GM21423 (cell line): ENCODE data around the gene ASPG.
"Not testable (repeated sequence)": the region's sequence is repeated elsewhere in the genome, so short reads cannot be mapped to it uniquely, and the experiment has no call there.

Experiments used
- ATAC-seq: cut with Tn5 transposase; IDR thresholded peaks from one replicate; pipeline ENCODE4 v1.9.1; 2021; ENCODE audit warnings: mild to moderate bottlenecking, moderate library complexity; ENCODE audit not compliant: unreplicated experiment

The ASPG gene

GRCh38 chr14:104144911-104145825 lies 59.7 kb downstream of the ASPG start:
- ATAC-seq: no peak

- no peak for ATAC-seq
Measured at GRCh38 chr14:104145826-104146601, 60.5 kb downstream of the ASPG start.

GRCh38 chr14:104146651-104147345 lies 61.3 kb downstream of the ASPG start:
- ATAC-seq: no peak

GRCh38 chr14:104147346-104148125 lies 62.0 kb downstream of the ASPG start:
- ATAC-seq: no peak

- ATAC-seq: no peak
Measured at GRCh38 chr14:104148433-104149277, 63.2 kb downstream of the ASPG start.

- ATAC-seq: no peak
Measured at GRCh38 chr14:104149278-104149595, 63.7 kb downstream of the ASPG start.

- ATAC-seq: no peak
Measured at GRCh38 chr14:104149617-104150135, 64.2 kb downstream of the ASPG start.

- no peak for ATAC-seq
Measured at GRCh38 chr14:104150136-104151025, 64.9 kb downstream of the ASPG start.

GRCh38 chr14:104151026-104151381 lies 65.5 kb downstream of the ASPG start:
- ATAC-seq: no peak

- ATAC-seq: no peak
Measured at GRCh38 chr14:104151566-104152245, 66.2 kb downstream of the ASPG start.

GRCh38 chr14:104152246-104152575 lies 66.7 kb downstream of the ASPG start:
- no peak for ATAC-seq

GRCh38 chr14:104152686-104153393 lies 67.3 kb downstream of the ASPG start:
- no peak for ATAC-seq

GRCh38 chr14:104153394-104153755 lies 67.9 kb downstream of the ASPG start:
- not testable (repeated sequence) for ATAC-seq

- no peak for ATAC-seq
Measured at GRCh38 chr14:104154246-104154645, 68.7 kb downstream of the ASPG start.

GRCh38 chr14:104155513-104155912 lies 70.0 kb downstream of the ASPG start:
- ATAC-seq: no peak

GRCh38 chr14:104156142-104156541 lies 70.6 kb downstream of the ASPG start:
- ATAC-seq: no peak

GRCh38 chr14:104157016-104157928 lies 71.8 kb downstream of the ASPG start:
- ATAC-seq: no peak
